H9 (cell line): ENCODE data around the gene KREMEN1. TPM values are rescaled to one million over a fixed set of nuclear protein-coding genes. Genes with fewer than 3 reads are reported as not detected.

Experiments
- DNase-seq: peaks from one replicate; pipeline ENCODE4 v3.0.0-alpha.2; 2017
- H2AFZ ChIP-seq: one replicate; pipeline ENCODE4 v1.6.1; 2013; ENCODE audit warnings: mild to moderate bottlenecking, low read length, control low read depth, moderate library complexity
- H2AK5ac ChIP-seq: 2 replicates; pipeline ENCODE4 v1.6.1; 2013; ENCODE audit warnings: low read length, control low read depth, mixed read lengths; ENCODE audit not compliant: insufficient read length
- H2BK120ac ChIP-seq: one replicate; pipeline ENCODE4 v1.6.1; 2013; ENCODE audit warnings: low read depth, mild to moderate bottlenecking, low read length, control low read depth, inconsistent platforms; ENCODE audit not compliant: poor library complexity, severe bottlenecking
- H2BK12ac ChIP-seq: 2 replicates; pipeline ENCODE4 v1.6.1; 2013; ENCODE audit warnings: low read length, control low read depth, mixed read lengths, low read depth; ENCODE audit not compliant: insufficient read length
- H2BK15ac ChIP-seq: 2 replicates; pipeline ENCODE4 v1.6.1; 2013; ENCODE audit warnings: low read depth, low read length, control low read depth
- H2BK20ac ChIP-seq: one replicate; pipeline ENCODE4 v1.6.1; 2013; ENCODE audit warnings: low read depth, mild to moderate bottlenecking, low read length, control low read depth, inconsistent platforms; ENCODE audit not compliant: poor library complexity, severe bottlenecking
- H2BK5ac ChIP-seq: 2 replicates; pipeline ENCODE4 v1.6.1; 2013; ENCODE audit warnings: low read length, control low read depth, mixed read lengths; ENCODE audit not compliant: insufficient read length
- H3K14ac ChIP-seq: 2 replicates; pipeline ENCODE4 v1.6.1; 2013; ENCODE audit warnings: low read length, control low read depth; ENCODE audit not compliant: insufficient read depth
- H3K18ac ChIP-seq: 2 replicates; pipeline ENCODE4 v1.6.1; 2013; ENCODE audit warnings: low read depth, mild to moderate bottlenecking, mixed read lengths, low read length, control low read depth; ENCODE audit not compliant: insufficient read length
- H3K23ac ChIP-seq: 2 replicates; pipeline ENCODE4 v1.6.1; 2013; ENCODE audit warnings: low read length, control low read depth, mixed read lengths, low read depth; ENCODE audit not compliant: insufficient read length
- H3K23me2 ChIP-seq: 2 replicates; pipeline ENCODE4 v1.6.1; 2013; ENCODE audit warnings: low read depth, mild to moderate bottlenecking, mixed read lengths, low read length, control low read depth; ENCODE audit not compliant: insufficient read length, poor library complexity, severe bottlenecking
- H3K27ac ChIP-seq: 2 replicates; pipeline ENCODE4 v1.5.1; 2013; ENCODE audit warnings: low read length, control low read depth, mixed read lengths, low read depth; ENCODE audit not compliant: insufficient read length
- H3K27me3 ChIP-seq: 2 replicates; pipeline ENCODE4 v1.6.1; 2013; ENCODE audit warnings: low read length, control low read depth, inconsistent platforms; ENCODE audit not compliant: insufficient read depth
- H3K4ac ChIP-seq: 2 replicates; pipeline ENCODE4 v1.6.1; 2013; ENCODE audit warnings: low read depth, mild to moderate bottlenecking, control low read depth, inconsistent platforms, low read length, moderate library complexity
- H3K4me1 ChIP-seq: 2 replicates; pipeline ENCODE4 v1.6.1; 2013; ENCODE audit warnings: low read length, control low read depth, inconsistent platforms; ENCODE audit not compliant: insufficient read depth
- H3K4me2 ChIP-seq: 2 replicates; pipeline ENCODE4 v1.6.1; 2013; ENCODE audit warnings: low read length, control low read depth, mixed read lengths; ENCODE audit not compliant: insufficient read length, insufficient read depth
- H3K56ac ChIP-seq: 2 replicates; pipeline ENCODE4 v1.6.1; 2013; ENCODE audit warnings: low read depth, mild to moderate bottlenecking, mixed read lengths, low read length, control low read depth; ENCODE audit not compliant: insufficient read length
- H3K79me1 ChIP-seq: 2 replicates; pipeline ENCODE4 v1.6.1; 2013; ENCODE audit warnings: low read depth, mild to moderate bottlenecking, moderate library complexity, low read length, control low read depth, inconsistent platforms; ENCODE audit not compliant: insufficient read depth, poor library complexity, severe bottlenecking
- H3K79me2 ChIP-seq: 2 replicates; pipeline ENCODE4 v1.6.1; 2013; ENCODE audit warnings: low read length, control low read depth, inconsistent platforms; ENCODE audit not compliant: insufficient read depth
- H3K9ac ChIP-seq: 2 replicates; pipeline ENCODE4 v1.6.1; 2013; ENCODE audit warnings: low read length, control low read depth, mixed read lengths; ENCODE audit not compliant: insufficient read length; ENCODE audit errors: extremely low read depth
- H3K9me3 ChIP-seq: one replicate; pipeline ENCODE4 v1.6.1; 2013; ENCODE audit warnings: low read depth, low read length, inconsistent platforms; ENCODE audit not compliant: control insufficient read depth
- H3T11ph ChIP-seq: one replicate; pipeline ENCODE4 v1.6.1; 2013; ENCODE audit warnings: mild to moderate bottlenecking, low read length, control low read depth, inconsistent platforms
- H4K20me1 ChIP-seq: one replicate; pipeline ENCODE4 v1.6.1; 2013; ENCODE audit not compliant: control insufficient read depth, insufficient read length, insufficient read depth
- H4K5ac ChIP-seq: 2 replicates; pipeline ENCODE4 v1.6.1; 2013; ENCODE audit warnings: low read depth, mild to moderate bottlenecking, mixed read lengths, low read length, control low read depth; ENCODE audit not compliant: insufficient read length
- H4K8ac ChIP-seq: replicated peaks from 2 replicates; pipeline ENCODE4 v1.6.1; 2013; ENCODE audit warnings: low read length, control low read depth, mixed read lengths, low read depth; ENCODE audit not compliant: insufficient read length
- H4K91ac ChIP-seq: 2 replicates; pipeline ENCODE4 v1.6.1; 2013; ENCODE audit warnings: low read depth, mild to moderate bottlenecking, moderate library complexity, mixed read lengths, low read length, control low read depth; ENCODE audit not compliant: insufficient read length
- H3K27ac Mint-ChIP-seq, 3 experiments: 2 replicates in 2 of 3; 3 replicates in 1 of 3; pipeline ENCODE4 v1.8.0; 2020 to 2021; ENCODE audit warnings: mixed read lengths in 3 of 3, mild to moderate bottlenecking in 1 of 3, moderate library complexity in 1 of 3
- H3K27me3 Mint-ChIP-seq: 2 replicates; pipeline ENCODE4 v1.8.0; 2021; ENCODE audit warnings: low read depth, mild to moderate bottlenecking, moderate library complexity, mixed read lengths
- H3K36me3 Mint-ChIP-seq, 3 experiments: 2 replicates in 2 of 3; 3 replicates in 1 of 3; pipeline ENCODE4 v1.8.0; 2020 to 2021; ENCODE audit warnings: low read depth in 3 of 3, mixed read lengths in 3 of 3; ENCODE audit not compliant: insufficient read depth in 1 of 3
- H3K4me1 Mint-ChIP-seq, 2 experiments: 2 replicates each; pipeline ENCODE4 v1.8.0; 2020; ENCODE audit warnings: mixed read lengths in 2 of 2
- H3K4me3 Mint-ChIP-seq, 2 experiments: 2 replicates in 1 of 2; 3 replicates in 1 of 2; pipeline ENCODE4 v1.8.0; 2020 to 2021; ENCODE audit warnings: mild to moderate bottlenecking in 2 of 2, mixed read lengths in 2 of 2, moderate library complexity in 1 of 2
- H3K9me3 Mint-ChIP-seq, 2 experiments: 2 replicates in 1 of 2; 3 replicates in 1 of 2; pipeline ENCODE4 v1.8.0; 2020; ENCODE audit warnings: mild to moderate bottlenecking in 2 of 2, mixed read lengths in 2 of 2, moderate library complexity in 1 of 2
- CTCF ChIP-seq: fragments of 200-600 bp; sonication (generic); conservative IDR thresholded peaks from 3 replicates; pipeline ENCODE4 v1.8.0; 2021; ENCODE audit warnings: antibody characterized with exemption, mild to moderate bottlenecking
- WGBS: extraction: QIAGEN DNeasy Blood & Tissue Kit; methylation state at CpG from one replicate; pipeline ENCODE4 v1.1.7; 2013; ENCODE audit warnings: missing lambda C conversion rate, low lambda C conversion rate, mixed read lengths; ENCODE audit not compliant: insufficient read length; ENCODE audit errors: extremely low coverage; 5-methylcytosine and 5-hydroxymethylcytosine counted together
- total RNA-seq: library from RNA; stranded (reverse); gene quantifications from 2 replicates; pipeline ENCODE4 v1.2.1, GENCODE V29; 2021

Gene KREMEN1
- total RNA-seq, 1 experiment from 2014 or later: 2.4 TPM

DNA sequence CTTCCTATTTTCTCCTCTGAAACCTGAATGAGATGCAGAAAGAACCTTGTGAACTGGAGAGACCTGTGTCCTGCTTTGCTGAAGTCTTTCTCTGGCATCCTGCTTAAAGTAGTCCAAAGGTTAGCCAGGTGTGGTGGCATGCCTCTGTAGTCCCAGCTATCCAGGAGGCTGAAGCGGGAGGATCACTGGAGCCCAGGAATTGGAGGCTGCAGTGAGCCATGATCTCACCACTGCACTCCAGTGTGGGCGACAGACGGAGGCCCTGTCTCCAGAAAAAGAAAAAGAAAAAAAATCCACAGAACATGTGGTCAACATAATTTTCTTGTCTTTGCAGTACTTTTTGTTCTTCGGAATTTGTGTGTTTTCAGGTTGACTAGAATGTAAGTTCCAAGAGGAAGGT, 2.3 kb upstream of the KREMEN1 start:
- Histone ChIP-seq H3K56ac (no peak overlapping the region), H2BK120ac (no peak overlapping the region), H3K23ac (no peak overlapping the region), H4K20me1 (no peaks in the 10 kb centered on the region), H2AFZ (no peak overlapping the region), H3K9ac (no peak overlapping the region), H3K18ac (no peak overlapping the region), H3K14ac (no peak overlapping the region), H3K4ac (no peak overlapping the region), H3K4me2 (no peak overlapping the region), H4K8ac (no peak overlapping the region), H3K4me1 (peaks cover 3% of the 10 kb centered on the region; the same call in 1 of the 2 replicates), H3K79me1 (no peaks in the 10 kb centered on the region), H2BK5ac (no peak overlapping the region), H2BK20ac (no peak overlapping the region), H3K79me2 (no peaks in the 10 kb centered on the region), H3K27me3 (peaks cover 18% of the 10 kb centered on the region; the same call in 1 of the 2 replicates), H3T11ph (no peak overlapping the region), H3K27ac (no peak overlapping the region), H4K5ac (no peak overlapping the region), H2BK15ac (no peak overlapping the region), H4K91ac (no peak overlapping the region), H2AK5ac (no peak overlapping the region), H3K9me3 (no peaks in the 10 kb centered on the region), H2BK12ac (no peak overlapping the region), H3K23me2 (peaks cover 19% of the 10 kb centered on the region)
- peaks cover 59% of the 10 kb centered on the region for H3K27me3 Mint-ChIP-seq
- no CpG with 5 or more reads among the region's 4 CpGs for WGBS
- H3K4me1 Mint-ChIP-seq: peaks cover 21 to 23% of the 10 kb centered on the region in 2 experiments
- no peaks in the 10 kb centered on the region; a peak in 1 of 5 replicates for H3K9me3 Mint-ChIP-seq
- DNase-seq: no peak
- TF ChIP-seq CTCF: no peak
- no peak overlapping the region for H3K27ac Mint-ChIP-seq
- peak overlapping the region; percentile 57 to 77; a peak in 3 of 5 replicates for H3K4me3 Mint-ChIP-seq
- no peaks in the 10 kb centered on the region for H3K36me3 Mint-ChIP-seq
